Measurements from ENCODE around the gene CD83. TPM values are rescaled to one million over a fixed set of nuclear protein-coding genes. Genes with fewer than 3 reads are reported as not detected.

Gene CD83
- polyA plus RNA-seq, 1 donor (not counting 4 experiments of a cell fraction or from before 2014, with no cell fraction given), result 3.4 TPM

DNA sequence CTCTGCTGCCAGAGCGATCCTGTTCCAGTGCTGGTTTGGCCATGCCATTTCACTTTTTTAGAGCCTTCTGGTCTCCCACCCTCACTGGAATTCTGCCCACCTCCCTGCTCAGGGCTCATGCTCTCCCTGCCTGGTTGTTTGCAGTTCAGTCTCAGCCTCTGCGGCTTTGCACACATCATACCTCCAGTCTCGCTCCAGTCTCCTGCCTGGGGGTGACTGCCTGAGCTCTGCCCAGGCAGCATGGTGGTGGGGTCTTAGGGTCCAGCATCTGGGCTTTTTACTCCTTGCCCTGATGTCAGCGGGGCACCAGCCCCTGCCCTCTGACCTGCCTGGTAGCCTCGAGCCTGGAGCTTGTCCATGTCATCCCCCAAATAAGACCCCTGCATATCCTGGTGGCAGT is 30.9 kb downstream of the CD83 start:
- Histone ChIP-seq H3K9me1 (ENCODE audit: control insufficient read depth, extremely low read depth, insufficient read depth, low read length) (no peaks in the 10 kb centered on the region), H4K20me1 (ENCODE audit: control insufficient read depth, extremely low read depth, insufficient read depth, low read length) (no peaks in the 10 kb centered on the region), H3K27me3 (ENCODE audit: control insufficient read depth, extremely low read depth, insufficient read depth, low read length) (peaks cover 3% of the 10 kb centered on the region), H3K36me3 (ENCODE audit: control insufficient read depth in 2 of 2, extremely low read depth in 1 of 2, insufficient read depth in 2 of 2, low read length in 2 of 2) (no peaks in the 10 kb centered on the region), H2AFZ (ENCODE audit: control insufficient read depth, low read length) (no peak overlapping the region), H3K4me3 (ENCODE audit: control insufficient read depth in 2 of 3, extremely low read depth in 1 of 3, insufficient read depth in 2 of 3, low read depth in 1 of 3, low read length in 3 of 3) (no peak overlapping the region), H3K9me3 (ENCODE audit: control insufficient read depth, low read depth, low read length) (no peaks in the 10 kb centered on the region), H3K9ac (ENCODE audit: control insufficient read depth, extremely low read depth, insufficient read depth, low read length) (no peak overlapping the region), H3K27ac (ENCODE audit: control insufficient read depth, insufficient read depth, low read length) (no peak overlapping the region), H3K4me2 (ENCODE audit: control insufficient read depth, extremely low read depth, insufficient read depth, low read depth, low read length) (no peak overlapping the region), H3K4me1 (ENCODE audit: control insufficient read depth, extremely low read depth, insufficient read depth, low read length) (no peaks in the 10 kb centered on the region), H3K79me2 (ENCODE audit: control insufficient read depth, insufficient read depth, low read length) (no peaks in the 10 kb centered on the region)
- dilution Hi-C loops (cut with MboI; ENCODE audit: extremely low pct_ligation_motif_present, low sequenced_read_pairs), result no loop called here
- TF ChIP-seq, protein P1, sequence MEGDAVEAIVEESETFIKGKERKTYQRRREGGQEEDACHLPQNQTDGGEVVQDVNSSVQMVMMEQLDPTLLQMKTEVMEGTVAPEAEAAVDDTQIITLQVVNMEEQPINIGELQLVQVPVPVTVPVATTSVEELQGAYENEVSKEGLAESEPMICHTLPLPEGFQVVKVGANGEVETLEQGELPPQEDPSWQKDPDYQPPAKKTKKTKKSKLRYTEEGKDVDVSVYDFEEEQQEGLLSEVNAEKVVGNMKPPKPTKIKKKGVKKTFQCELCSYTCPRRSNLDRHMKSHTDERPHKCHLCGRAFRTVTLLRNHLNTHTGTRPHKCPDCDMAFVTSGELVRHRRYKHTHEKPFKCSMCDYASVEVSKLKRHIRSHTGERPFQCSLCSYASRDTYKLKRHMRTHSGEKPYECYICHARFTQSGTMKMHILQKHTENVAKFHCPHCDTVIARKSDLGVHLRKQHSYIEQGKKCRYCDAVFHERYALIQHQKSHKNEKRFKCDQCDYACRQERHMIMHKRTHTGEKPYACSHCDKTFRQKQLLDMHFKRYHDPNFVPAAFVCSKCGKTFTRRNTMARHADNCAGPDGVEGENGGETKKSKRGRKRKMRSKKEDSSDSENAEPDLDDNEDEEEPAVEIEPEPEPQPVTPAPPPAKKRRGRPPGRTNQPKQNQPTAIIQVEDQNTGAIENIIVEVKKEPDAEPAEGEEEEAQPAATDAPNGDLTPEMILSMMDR (optimal IDR thresholded peaks at IDR 0.05 in 1 of 3, IDR thresholded peaks at IDR 0.05 in 1 of 3, conservative IDR thresholded peaks at IDR 0.05 in 1 of 3; ENCODE audit: extremely low read depth in 1 of 3, insufficient read depth in 2 of 3, low read length in 3 of 3), result no peak
- no peak for TF ChIP-seq EZH2 (IDR thresholded peaks at IDR 0.05; ENCODE audit: low read length)
- DNase-seq (ENCODE audit: low read depth, low spot score), result no peak
- no peak for FAIRE-seq

DNA sequence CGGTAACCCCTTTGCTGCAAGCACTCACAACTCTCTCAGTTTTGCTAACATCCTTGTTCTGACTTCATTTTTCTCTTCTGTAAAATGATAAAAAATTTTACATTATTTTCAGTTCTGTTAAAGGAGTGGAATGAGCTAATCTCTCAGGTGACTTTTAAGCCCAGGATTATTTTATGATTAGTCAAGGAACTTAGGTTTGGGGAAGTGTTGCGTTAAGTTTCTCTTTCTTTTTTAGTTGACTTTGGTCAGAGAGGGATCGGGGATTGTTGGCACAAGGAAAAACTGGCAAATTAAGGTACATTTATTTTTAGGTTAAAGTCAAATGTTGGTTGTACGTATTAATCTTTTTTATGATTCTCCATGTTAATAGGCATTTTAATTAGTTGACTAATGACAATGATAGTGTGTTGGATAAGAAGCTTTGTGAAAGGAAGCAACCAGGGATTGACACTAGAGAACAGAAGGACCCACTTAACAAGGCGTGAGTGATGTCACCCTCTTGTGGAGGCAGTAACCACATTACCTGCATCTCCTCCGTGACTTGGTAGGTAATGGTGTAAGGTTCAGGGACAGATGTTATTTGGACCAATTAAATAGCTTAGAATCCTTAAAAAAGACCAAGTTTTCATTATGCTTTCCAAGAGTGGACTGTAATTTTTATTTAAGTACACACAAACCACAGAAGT is 31.6 kb downstream of the CD83 start:
- Histone ChIP-seq H3K27ac (ENCODE audit: control insufficient read depth, insufficient read depth, low read length) (no peak overlapping the region), H3K79me2 (ENCODE audit: control insufficient read depth, insufficient read depth, low read length) (no peaks in the 10 kb centered on the region), H4K20me1 (ENCODE audit: control insufficient read depth, extremely low read depth, insufficient read depth, low read length) (no peaks in the 10 kb centered on the region), H3K4me2 (ENCODE audit: control insufficient read depth, extremely low read depth, insufficient read depth, low read depth, low read length) (no peak overlapping the region), H3K27me3 (ENCODE audit: control insufficient read depth, extremely low read depth, insufficient read depth, low read length) (peaks cover 3% of the 10 kb centered on the region), H3K9ac (ENCODE audit: control insufficient read depth, extremely low read depth, insufficient read depth, low read length) (no peak overlapping the region), H3K36me3 (ENCODE audit: control insufficient read depth in 2 of 2, extremely low read depth in 1 of 2, insufficient read depth in 2 of 2, low read length in 2 of 2) (no peaks in the 10 kb centered on the region), H3K9me1 (ENCODE audit: control insufficient read depth, extremely low read depth, insufficient read depth, low read length) (no peaks in the 10 kb centered on the region), H3K9me3 (ENCODE audit: control insufficient read depth, low read depth, low read length) (no peaks in the 10 kb centered on the region), H3K4me3 (ENCODE audit: control insufficient read depth in 2 of 3, extremely low read depth in 1 of 3, insufficient read depth in 2 of 3, low read depth in 1 of 3, low read length in 3 of 3) (no peak overlapping the region), H3K4me1 (ENCODE audit: control insufficient read depth, extremely low read depth, insufficient read depth, low read length) (no peaks in the 10 kb centered on the region), H2AFZ (ENCODE audit: control insufficient read depth, low read length) (no peak overlapping the region)
- TF ChIP-seq EZH2 (IDR thresholded peaks at IDR 0.05; ENCODE audit: low read length), result no peak
- TF ChIP-seq, protein P1 (optimal IDR thresholded peaks at IDR 0.05 in 1 of 3, IDR thresholded peaks at IDR 0.05 in 1 of 3, conservative IDR thresholded peaks at IDR 0.05 in 1 of 3; ENCODE audit: extremely low read depth in 1 of 3, insufficient read depth in 2 of 3, low read length in 3 of 3), result no peak
- DNase-seq (ENCODE audit: low read depth, low spot score) (no peak), FAIRE-seq (no peak)
- dilution Hi-C loops (cut with MboI; ENCODE audit: extremely low pct_ligation_motif_present, low sequenced_read_pairs), result no loop called here

Data from keratinocyte (primary cell).